Caco-2 (cell line): ENCODE results near the gene STIM2. TPM values are rescaled to one million over a fixed set of nuclear protein-coding genes. Genes with fewer than 3 reads are reported as not detected.

Experiments
- BruUV-seq: library from RNA; stranded (reverse); fragments of 400-500 nt; replicated peaks from 2 replicates; lab custom pipeline; 2021; lab: Mats Ljungman, UMichigan
- CTCF ChIA-PET: fragments of 300-600 bp; sonication (Branson Sonifier 250); formaldehyde crosslinking; loops from one replicate; lab custom pipeline; 2022; ENCODE audit warnings: antibody characterized with exemption; lab: Charles Lee
- POLR2A ChIA-PET: fragments of 300-600 bp; sonication (Branson Sonifier 250); formaldehyde crosslinking; loops from one replicate; lab custom pipeline; 2022; ENCODE audit warnings: antibody characterized with exemption; lab: Charles Lee
- DNase-seq, 2 experiments: peaks; one replicate each; pipeline versions ENCODE4 v3.0.0 to v3.0.0-alpha.2; 2020 to 2022
- H3K27me3 ChIP-seq: replicated peaks from 2 replicates; pipeline ENCODE4 v1.6.0; 2011; ENCODE audit warnings: low read length; ENCODE audit not compliant: control insufficient read depth, insufficient read depth
- H3K36me3 ChIP-seq: 2 replicates; pipeline ENCODE4 v1.5.1; 2011; ENCODE audit warnings: low read length; ENCODE audit not compliant: control insufficient read depth, insufficient read depth
- H3K4me1 ChIP-seq: fragments of 250-450 bp; sonication (Bioruptor Pico); 2 replicates; pipeline ENCODE4 v1.5.1; 2020; ENCODE audit warnings: mild to moderate bottlenecking
- H3K4me3 ChIP-seq: 2 replicates; pipeline ENCODE4 v1.5.1; 2011; ENCODE audit warnings: low read depth, mild to moderate bottlenecking, control low read depth, low read length
- H3K9me3 ChIP-seq: fragments of 250-450 bp; sonication (Bioruptor Pico); 2 replicates; pipeline ENCODE4 v1.5.1; 2020; ENCODE audit warnings: mild to moderate bottlenecking, moderate library complexity
- H3K27ac Mint-ChIP-seq: one replicate; pipeline ENCODE4 v1.8.0; 2022; ENCODE audit warnings: mixed read lengths; ENCODE audit not compliant: unreplicated experiment
- H3K27me3 Mint-ChIP-seq: one replicate; pipeline ENCODE4 v1.8.0; 2022; ENCODE audit warnings: mixed read lengths; ENCODE audit not compliant: insufficient read depth, unreplicated experiment
- H3K36me3 Mint-ChIP-seq: one replicate; pipeline ENCODE4 v1.8.0; 2022; ENCODE audit warnings: mild to moderate bottlenecking, mixed read lengths; ENCODE audit not compliant: insufficient read depth, unreplicated experiment
- H3K4me1 Mint-ChIP-seq: one replicate; pipeline ENCODE4 v1.8.0; 2022; ENCODE audit warnings: low read depth, mixed read lengths; ENCODE audit not compliant: unreplicated experiment
- H3K4me3 Mint-ChIP-seq: one replicate; pipeline ENCODE4 v1.8.0; 2022; ENCODE audit warnings: mild to moderate bottlenecking, moderate library complexity, mixed read lengths; ENCODE audit not compliant: unreplicated experiment
- H3K9me3 Mint-ChIP-seq: one replicate; pipeline ENCODE4 v1.8.0; 2022; ENCODE audit warnings: mixed read lengths; ENCODE audit not compliant: unreplicated experiment
- intact Hi-C: fragments of 100-400 bp; cut with micrococcal nuclease; formaldehyde crosslinking; loops from one replicate; pipeline ENCODE4 v1.10.0; 2022; ENCODE audit not compliant: unreplicated experiment
- total RNA-seq: library from RNA; stranded (reverse); gene quantifications from 2 replicates; pipeline ENCODE4 v1.2.3, GENCODE V29; 2022
- TF ChIP-seq, protein P1 (sequence below), 2 experiments: fragments of 200-600 bp in 1 of 2; IDR thresholded peaks; 1 replicate in 1 of 2; 2 replicates in 1 of 2; pipeline versions ENCODE4 v1.5.1 to v1.8.0; 2011 to 2022; ENCODE audit warnings: antibody characterized with exemption in 1 of 2, control low read depth in 1 of 2, inconsistent platforms in 1 of 2, low read depth in 1 of 2, low read length in 1 of 2, mild to moderate bottlenecking in 1 of 2, moderate library complexity in 1 of 2; ENCODE audit not compliant: insufficient read depth in 1 of 2, severe bottlenecking in 1 of 2, unreplicated experiment in 1 of 2

Gene STIM2
- total RNA-seq, 1 experiment from 2014 or later = 27.2 TPM

DNA sequence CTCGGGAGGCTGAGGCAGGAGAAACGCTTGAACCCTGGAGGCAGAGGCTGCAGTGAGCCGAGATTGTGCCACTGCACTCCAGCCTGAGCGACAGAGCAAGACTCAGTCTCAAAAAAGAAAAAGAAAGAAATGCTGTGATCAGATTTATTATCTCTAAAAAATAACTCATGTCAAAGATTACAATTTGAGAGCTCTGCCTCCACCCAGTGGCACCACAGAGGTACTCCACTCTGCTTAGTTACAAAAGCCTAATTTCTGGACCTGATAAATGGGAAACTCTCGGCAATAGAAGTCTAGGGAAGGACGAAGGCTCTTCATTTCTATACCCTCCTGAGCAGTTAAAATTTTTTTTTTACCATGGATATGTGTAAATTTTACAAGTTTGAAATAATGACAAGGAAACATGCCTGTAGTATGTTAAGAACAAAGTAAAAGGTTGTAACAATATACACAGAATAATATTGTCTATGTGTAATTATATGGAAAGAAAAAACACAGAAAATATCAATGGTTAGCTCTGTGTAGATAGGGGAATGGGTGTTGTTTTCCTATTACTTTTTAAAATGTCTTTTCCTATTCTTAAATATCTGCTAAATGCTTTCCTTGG is 149.8 kb downstream of the STIM2 start:
- Histone ChIP-seq H3K4me1 (no peaks in the 10 kb centered on the region), H3K4me3 (no peak overlapping the region), H3K36me3 (no peaks in the 10 kb centered on the region), H3K9me3 (no peaks in the 10 kb centered on the region), H3K27me3 (no peaks in the 10 kb centered on the region)
- Mint-ChIP-seq H3K4me1 (no peaks in the 10 kb centered on the region), H3K27me3 (no peaks in the 10 kb centered on the region), H3K9me3 (no peaks in the 10 kb centered on the region), H3K36me3 (no peaks in the 10 kb centered on the region), H3K27ac (no peak overlapping the region), H3K4me3 (no peak overlapping the region)
- CTCF ChIA-PET = no interaction called here
- intact Hi-C loops = loop anchor here (1.0 to 10.0 kb wide), 5 partner anchors 150 to 551 kb away; partner anchors contain the start of gene STIM2
- BruUV-seq = no TSS peak
- POLR2A ChIA-PET = no interaction called here
- TF ChIP-seq, protein P1, sequence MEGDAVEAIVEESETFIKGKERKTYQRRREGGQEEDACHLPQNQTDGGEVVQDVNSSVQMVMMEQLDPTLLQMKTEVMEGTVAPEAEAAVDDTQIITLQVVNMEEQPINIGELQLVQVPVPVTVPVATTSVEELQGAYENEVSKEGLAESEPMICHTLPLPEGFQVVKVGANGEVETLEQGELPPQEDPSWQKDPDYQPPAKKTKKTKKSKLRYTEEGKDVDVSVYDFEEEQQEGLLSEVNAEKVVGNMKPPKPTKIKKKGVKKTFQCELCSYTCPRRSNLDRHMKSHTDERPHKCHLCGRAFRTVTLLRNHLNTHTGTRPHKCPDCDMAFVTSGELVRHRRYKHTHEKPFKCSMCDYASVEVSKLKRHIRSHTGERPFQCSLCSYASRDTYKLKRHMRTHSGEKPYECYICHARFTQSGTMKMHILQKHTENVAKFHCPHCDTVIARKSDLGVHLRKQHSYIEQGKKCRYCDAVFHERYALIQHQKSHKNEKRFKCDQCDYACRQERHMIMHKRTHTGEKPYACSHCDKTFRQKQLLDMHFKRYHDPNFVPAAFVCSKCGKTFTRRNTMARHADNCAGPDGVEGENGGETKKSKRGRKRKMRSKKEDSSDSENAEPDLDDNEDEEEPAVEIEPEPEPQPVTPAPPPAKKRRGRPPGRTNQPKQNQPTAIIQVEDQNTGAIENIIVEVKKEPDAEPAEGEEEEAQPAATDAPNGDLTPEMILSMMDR (IDR thresholded peaks at IDR 0.05; ENCODE audit: insufficient read depth in 1 of 2, low read depth in 1 of 2, low read length in 1 of 2, severe bottlenecking in 1 of 2, unreplicated experiment in 1 of 2) = peak; percentile 74 to 80
- peak; percentile 43 to 55 for DNase-seq

DNA sequence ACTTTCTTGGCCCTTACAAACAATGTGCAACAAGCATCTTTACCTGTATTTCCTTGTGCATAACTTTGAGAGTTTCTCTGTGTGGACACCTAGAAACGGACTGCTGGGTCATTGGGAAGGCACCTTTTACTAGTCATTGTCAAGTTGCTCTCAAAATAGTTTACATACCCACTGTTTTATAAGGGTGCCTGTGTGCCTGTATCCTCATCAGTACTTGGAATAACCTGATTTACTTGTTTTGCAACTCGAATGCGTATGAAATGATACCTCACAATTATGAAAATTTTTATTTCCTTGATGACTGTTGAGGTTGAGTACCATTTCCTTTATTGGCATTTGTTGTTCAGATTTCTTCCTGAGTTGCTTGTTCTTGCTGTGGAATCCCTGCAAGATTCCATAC is 150.8 kb downstream of the STIM2 start:
- H3K27ac Mint-ChIP-seq = no peak overlapping the region
- POLR2A ChIA-PET = no interaction called here
- H3K4me3 Mint-ChIP-seq = no peak overlapping the region
- Histone ChIP-seq H3K9me3 (no peaks in the 10 kb centered on the region), H3K4me1 (no peaks in the 10 kb centered on the region), H3K4me3 (no peak overlapping the region), H3K36me3 (no peaks in the 10 kb centered on the region), H3K27me3 (no peaks in the 10 kb centered on the region)
- CTCF ChIA-PET = no interaction called here
- H3K9me3 Mint-ChIP-seq = no peaks in the 10 kb centered on the region
- TF ChIP-seq, protein P1 (IDR thresholded peaks at IDR 0.05; ENCODE audit: insufficient read depth in 1 of 2, low read depth in 1 of 2, low read length in 1 of 2, severe bottlenecking in 1 of 2, unreplicated experiment in 1 of 2) = no peak
- intact Hi-C loops = loop anchor here (2.0 to 10.0 kb wide), 2 partner anchors 151 to 227 kb away; partner anchors contain the start of gene STIM2
- no peaks in the 10 kb centered on the region for H3K4me1 Mint-ChIP-seq
- DNase-seq = no peak
- H3K36me3 Mint-ChIP-seq = no peaks in the 10 kb centered on the region
- no TSS peak for BruUV-seq
- H3K27me3 Mint-ChIP-seq = no peaks in the 10 kb centered on the region

DNA sequence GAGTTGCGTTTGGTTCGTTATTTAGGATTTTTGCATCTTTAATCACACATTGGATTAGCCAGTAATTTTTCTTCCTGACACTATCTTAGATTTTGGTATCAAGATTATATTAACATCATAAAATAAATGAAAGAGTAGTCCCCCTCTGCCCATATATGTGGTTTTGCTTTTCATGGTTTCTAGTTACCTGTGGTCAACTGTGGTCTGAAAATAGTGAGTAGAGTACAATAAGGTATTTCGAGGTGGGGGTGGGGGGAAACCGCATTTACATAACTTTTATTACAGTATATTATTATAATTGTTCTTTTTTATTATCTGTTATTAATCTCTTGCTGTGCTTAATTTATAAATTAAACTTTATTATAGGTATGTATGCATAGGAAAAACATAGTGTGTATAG is 152.4 kb downstream of the STIM2 start:
- Histone ChIP-seq H3K36me3 (no peaks in the 10 kb centered on the region), H3K4me1 (no peaks in the 10 kb centered on the region), H3K27me3 (no peaks in the 10 kb centered on the region), H3K9me3 (no peaks in the 10 kb centered on the region), H3K4me3 (no peak overlapping the region)
- no peaks in the 10 kb centered on the region for H3K27me3 Mint-ChIP-seq
- no peak for DNase-seq
- no peaks in the 10 kb centered on the region for H3K9me3 Mint-ChIP-seq
- ChIA-PET POLR2A (no interaction called here), CTCF (no interaction called here)
- intact Hi-C loops = loop anchor here (10.0 kb wide), 1 partner anchor 228 kb away; no protein-coding TSS in a partner anchor
- BruUV-seq = no TSS peak
- no peak overlapping the region for H3K27ac Mint-ChIP-seq
- no peaks in the 10 kb centered on the region for H3K4me1 Mint-ChIP-seq
- peaks cover 5% of the 10 kb centered on the region for H3K36me3 Mint-ChIP-seq
- TF ChIP-seq, protein P1 (IDR thresholded peaks at IDR 0.05; ENCODE audit: insufficient read depth in 1 of 2, low read depth in 1 of 2, low read length in 1 of 2, severe bottlenecking in 1 of 2, unreplicated experiment in 1 of 2) = no peak
- H3K4me3 Mint-ChIP-seq = no peak overlapping the region
